GM19468 (cell line): Measurements from ENCODE around the gene NR2F6.

Experiments used
- ATAC-seq: cut with Tn5 transposase; IDR thresholded peaks from one replicate; pipeline ENCODE4 v1.9.1; 2021; ENCODE audit warnings: mild to moderate bottlenecking, moderate library complexity, moderate number of reproducible peaks; ENCODE audit not compliant: unreplicated experiment; ENCODE audit errors: extremely low read depth

Gene NR2F6

GRCh38 chr19:17266026-17266425 lies 20.3 kb upstream of the NR2F6 start:
- ATAC-seq = no peak

- ATAC-seq = no peak
Observed at GRCh38 chr19:17264641-17264979, 18.9 kb upstream of the NR2F6 start, which contains the start of gene USHBP1. TSS of gene USHBP1 (minus strand) at chr19:17264745. CDS start at chr19:17264299, 446 bp downstream.

GRCh38 chr19:17263712-17264640 lies 18.3 kb upstream of the NR2F6 start:
- ATAC-seq = no peak

- no peak for ATAC-seq
Observed at GRCh38 chr19:17262557-17262956, 16.8 kb upstream of the NR2F6 start.

GRCh38 chr19:17260842-17261325 lies 15.2 kb upstream of the NR2F6 start:
- ATAC-seq = no peak

GRCh38 chr19:17259934-17260333 lies 14.2 kb upstream of the NR2F6 start:
- no peak for ATAC-seq

- no peak for ATAC-seq
Observed at GRCh38 chr19:17259118-17259780, 13.5 kb upstream of the NR2F6 start.

DNA sequence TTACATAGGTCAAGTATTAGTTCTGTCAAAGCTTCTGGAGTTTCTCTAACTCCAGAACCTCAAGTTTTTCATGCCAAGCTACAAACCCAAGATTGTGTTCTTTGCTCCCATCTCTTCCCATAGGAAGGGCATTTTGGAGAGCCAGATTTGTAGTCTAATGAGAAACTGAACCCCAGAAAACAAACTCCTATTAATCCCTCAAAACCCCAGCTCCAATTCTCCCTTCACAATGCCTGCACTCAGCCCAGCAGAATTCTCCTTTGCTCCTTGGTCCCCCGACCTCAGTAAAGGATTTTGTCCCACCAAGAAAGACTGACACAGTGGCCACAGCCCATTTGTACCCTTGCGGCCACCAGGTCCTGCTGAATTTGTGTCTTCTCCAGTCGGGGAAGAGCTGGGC lies 10.4 kb upstream of the NR2F6 start:
- ATAC-seq = no peak

GRCh38 chr19:17255150-17255621 lies 9.5 kb upstream of the NR2F6 start:
- ATAC-seq = no peak

DNA sequence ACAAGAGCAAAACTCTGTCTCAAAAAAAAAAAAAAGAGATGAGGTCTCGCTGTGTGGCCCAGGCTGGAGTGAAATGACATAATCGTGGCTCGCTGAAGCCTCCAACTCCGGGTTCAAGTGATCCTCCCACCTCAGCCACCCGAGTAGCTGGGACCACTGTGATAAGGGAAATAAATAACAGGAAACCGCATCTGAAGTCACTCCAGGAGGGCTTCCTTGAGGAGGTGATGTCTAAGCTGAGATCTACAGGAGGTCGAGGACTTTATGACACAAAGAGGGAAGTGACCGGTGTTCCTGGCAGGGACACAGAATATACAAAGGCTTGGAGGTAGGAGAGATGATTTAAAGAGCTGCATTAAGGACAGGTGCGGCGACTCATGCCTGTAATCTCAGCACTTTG lies 8.9 kb upstream of the NR2F6 start:
- no peak for ATAC-seq

GRCh38 chr19:17249887-17250548 lies 4.3 kb upstream of the NR2F6 start:
- ATAC-seq = no peak

GRCh38 chr19:17248011-17248776 lies 2.5 kb upstream of the NR2F6 start:
- no peak for ATAC-seq

GRCh38 chr19:17246681-17247425 lies 1.1 kb upstream of the NR2F6 start:
- ATAC-seq = no peak

- no peak for ATAC-seq
Observed at GRCh38 chr19:17244618-17245534, 843 bp downstream of the NR2F6 start.

- no peak for ATAC-seq
Observed at GRCh38 chr19:17243830-17244617, 1.7 kb downstream of the NR2F6 start.

GRCh38 chr19:17243211-17243829 lies 2.4 kb downstream of the NR2F6 start:
- ATAC-seq = no peak
